Measurements from ENCODE around the gene RAB11FIP2. TPM values are rescaled to one million over a fixed set of nuclear protein-coding genes. Genes with fewer than 3 reads are reported as not detected.
"Not testable (repeated sequence)": the region's sequence is repeated elsewhere in the genome, so short reads cannot be mapped to it uniquely, and the experiment has no call there.

RAB11FIP2 gene
- total and polyA plus RNA-seq, 8 donors = 4.3 to 74.1 (median 16.8) TPM

GRCh38 chr10:118080817-118081216 lies 34.1 kb upstream of the RAB11FIP2 start:
- peaks cover 0 to 12% (median 4%) of the 10 kb centered on the region in 4 donors for H3K9me3 ChIP-seq
- H3K36me3 ChIP-seq = no peaks in the 10 kb centered on the region
- no peak for DNase-seq
- H3K27ac ChIP-seq = no peak overlapping the region
- H3K27me3 ChIP-seq = no peaks in the 10 kb centered on the region
- WGBS, 5 donors = 74 to 86% (median 81%) methylated on average over 4 of the region's 4 CpGs
- no peaks in the 10 kb centered on the region for H3K4me1 ChIP-seq
- H3K4me3 ChIP-seq = no peak overlapping the region
- TF ChIP-seq EP300 (IDR thresholded peaks at IDR 0.05) = no peak
- no peak for TF ChIP-seq POLR2A (IDR thresholded peaks at IDR 0.05)
- TF ChIP-seq, protein P1, sequence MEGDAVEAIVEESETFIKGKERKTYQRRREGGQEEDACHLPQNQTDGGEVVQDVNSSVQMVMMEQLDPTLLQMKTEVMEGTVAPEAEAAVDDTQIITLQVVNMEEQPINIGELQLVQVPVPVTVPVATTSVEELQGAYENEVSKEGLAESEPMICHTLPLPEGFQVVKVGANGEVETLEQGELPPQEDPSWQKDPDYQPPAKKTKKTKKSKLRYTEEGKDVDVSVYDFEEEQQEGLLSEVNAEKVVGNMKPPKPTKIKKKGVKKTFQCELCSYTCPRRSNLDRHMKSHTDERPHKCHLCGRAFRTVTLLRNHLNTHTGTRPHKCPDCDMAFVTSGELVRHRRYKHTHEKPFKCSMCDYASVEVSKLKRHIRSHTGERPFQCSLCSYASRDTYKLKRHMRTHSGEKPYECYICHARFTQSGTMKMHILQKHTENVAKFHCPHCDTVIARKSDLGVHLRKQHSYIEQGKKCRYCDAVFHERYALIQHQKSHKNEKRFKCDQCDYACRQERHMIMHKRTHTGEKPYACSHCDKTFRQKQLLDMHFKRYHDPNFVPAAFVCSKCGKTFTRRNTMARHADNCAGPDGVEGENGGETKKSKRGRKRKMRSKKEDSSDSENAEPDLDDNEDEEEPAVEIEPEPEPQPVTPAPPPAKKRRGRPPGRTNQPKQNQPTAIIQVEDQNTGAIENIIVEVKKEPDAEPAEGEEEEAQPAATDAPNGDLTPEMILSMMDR (IDR thresholded peaks at IDR 0.05) = no peak
- no peak for TF ChIP-seq POLR2AphosphoS5 (IDR thresholded peaks at IDR 0.05)
- intact Hi-C loops (cut with DNase I; ENCODE audit: low total_unique reads) = no loop called here

DNA sequence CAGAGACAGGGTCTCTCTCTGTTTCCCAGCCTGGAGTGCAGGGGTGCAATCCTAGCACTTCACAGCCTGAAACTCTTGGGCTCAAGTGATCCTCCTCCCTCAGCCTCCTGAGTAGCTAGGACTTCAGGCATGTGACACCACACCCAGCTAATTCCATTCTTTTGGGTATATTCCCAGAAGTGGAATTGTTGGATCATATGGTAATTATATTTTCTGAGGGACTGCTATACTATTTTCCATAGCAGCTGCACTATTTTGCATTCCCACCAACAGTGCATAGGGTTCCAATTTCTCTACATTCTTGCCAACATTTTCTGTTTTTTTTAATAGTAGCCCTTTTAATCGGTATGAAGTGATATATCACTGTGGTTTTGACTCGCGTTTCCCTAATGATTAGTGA lies 30.0 kb upstream of the RAB11FIP2 start:
- intact Hi-C loops (cut with DNase I; ENCODE audit: low total_unique reads) = no loop called here
- Histone ChIP-seq H3K4me3 (no peak overlapping the region), H3K4me1 (no peaks in the 10 kb centered on the region), H3K9me3 (peaks cover 0 to 4% (median 2%) of the 10 kb centered on the region in 4 donors), H3K36me3 (no peaks in the 10 kb centered on the region), H3K27ac (no peak overlapping the region), H3K27me3 (no peaks in the 10 kb centered on the region)
- WGBS, 5 donors = 83 to 99% (median 91%) methylated on average over 3 of the region's 3 CpGs
- TF ChIP-seq POLR2AphosphoS5 (IDR thresholded peaks at IDR 0.05) (no peak), EP300 (IDR thresholded peaks at IDR 0.05) (no peak), POLR2A (IDR thresholded peaks at IDR 0.05) (no peak)
- TF ChIP-seq, protein P1 (IDR thresholded peaks at IDR 0.05) = no peak
- DNase-seq = peak in 1 of 2 donors; percentile 3

DNA sequence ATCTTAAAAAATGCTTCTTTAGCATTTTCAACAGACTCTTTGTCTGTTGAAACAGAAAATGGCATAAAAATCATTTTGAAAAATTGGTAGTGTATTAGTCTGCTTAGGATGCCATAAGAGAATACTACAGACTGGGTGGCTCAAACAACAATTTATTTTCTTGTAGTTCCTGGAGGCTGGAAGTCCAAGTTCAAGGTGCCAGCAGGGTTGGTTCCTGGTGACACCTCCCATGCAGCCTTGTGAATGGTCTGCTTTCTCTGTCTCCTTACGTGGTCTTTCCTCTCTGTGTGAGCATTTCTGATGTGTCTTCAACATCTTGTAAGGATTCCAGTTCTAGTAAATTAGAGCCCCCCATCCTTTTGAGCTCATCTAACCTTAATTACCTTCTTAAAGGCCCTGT lies 26.1 kb upstream of the RAB11FIP2 start:
- Histone ChIP-seq H3K4me3 (no peak overlapping the region), H3K27me3 (no peaks in the 10 kb centered on the region), H3K36me3 (no peaks in the 10 kb centered on the region), H3K4me1 (no peaks in the 10 kb centered on the region), H3K27ac (no peak overlapping the region), H3K9me3 (peaks cover 0 to 4% (median 2%) of the 10 kb centered on the region in 4 donors)
- no peak for DNase-seq
- WGBS, 5 donors = 83 to 96% (median 92%) methylated on average over 1 of the region's 1 CpG
- intact Hi-C loops (cut with DNase I; ENCODE audit: low total_unique reads) = no loop called here
- TF ChIP-seq POLR2AphosphoS5 (IDR thresholded peaks at IDR 0.05) = no peak
- TF ChIP-seq, protein P1 (IDR thresholded peaks at IDR 0.05) = no peak
- no peak for TF ChIP-seq EP300 (IDR thresholded peaks at IDR 0.05)
- no peak for TF ChIP-seq POLR2A (IDR thresholded peaks at IDR 0.05)

- 100% methylated on average over 1 of the region's 1 CpG for WGBS, 5 donors
- intact Hi-C loops (cut with DNase I; ENCODE audit: low total_unique reads) = not testable (repeated sequence)
These were observed 20.6 kb upstream of the RAB11FIP2 start for GRCh38 chr10:118067389-118067788.

DNA sequence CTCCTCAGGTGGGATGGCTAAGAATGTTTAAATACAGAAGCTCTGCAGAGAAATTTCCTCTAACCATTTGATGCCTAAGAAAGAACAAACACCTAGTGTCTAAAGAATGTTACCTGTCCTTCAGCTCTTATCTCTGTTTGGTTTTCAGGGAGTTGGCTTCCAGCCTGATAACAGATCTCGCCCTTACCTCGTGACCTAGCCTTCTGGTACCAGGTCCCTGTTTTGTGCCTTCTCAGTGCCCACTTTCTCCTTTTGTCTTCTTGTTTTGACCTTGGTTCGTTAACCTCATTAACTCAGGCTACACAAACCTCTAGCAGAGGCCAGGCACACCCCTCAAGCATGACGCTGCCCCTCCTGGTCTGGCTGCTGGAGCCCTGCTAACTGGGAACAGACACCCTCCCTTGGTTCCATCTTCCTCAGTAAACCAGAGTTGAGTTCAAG lies 16.1 kb upstream of the RAB11FIP2 start:
- Histone ChIP-seq H3K36me3 (no peaks in the 10 kb centered on the region), H3K4me3 (no peak overlapping the region), H3K27ac (peak overlapping the region in 4 of 5 donors; percentile 24 to 71 (median 46)), H3K9me3 (no peaks in the 10 kb centered on the region), H3K4me1 (peaks cover 0 to 15% (median 0%) of the 10 kb centered on the region in 4 donors), H3K27me3 (no peaks in the 10 kb centered on the region)
- intact Hi-C loops (cut with DNase I; ENCODE audit: low total_unique reads) = no loop called here
- DNase-seq = peak; percentile 41 to 66
- peak in 2 of 3 donors; percentile 52 to 58 for TF ChIP-seq POLR2AphosphoS5 (IDR thresholded peaks at IDR 0.05)
- TF ChIP-seq, protein P1 (IDR thresholded peaks at IDR 0.05) = no peak
- 30 to 65% (median 48%) methylated on average over 4 of the region's 4 CpGs for WGBS, 5 donors

More at GRCh38 chr10:118067389-118067788, 20.6 kb upstream of the RAB11FIP2 start:
- not testable (repeated sequence) for H3K4me3 ChIP-seq, H3K27me3 ChIP-seq, H3K36me3 ChIP-seq, DNase-seq, H3K27ac ChIP-seq, H3K9me3 ChIP-seq
- peaks cover 0 to 11% (median 0%) of the 10 kb centered on the region in 4 donors for H3K4me1 ChIP-seq

Data from stomach (tissue), 9 donors.